GM23248 (cell line): ENCODE data around the gene LIN7A.

Experiments used
- EZH2 ChIP-seq: fragments of 200-600 bp; sonication (generic); IDR thresholded peaks from 2 replicates; pipeline ENCODE4 v1.6.1; 2018; ENCODE audit warnings: antibody characterized with exemption, mild to moderate bottlenecking; ENCODE audit not compliant: insufficient read depth, poor library complexity, severe bottlenecking
- EZH2phosphoT487 ChIP-seq: fragments of 200-600 bp; sonication (generic); IDR thresholded peaks from 2 replicates; pipeline ENCODE4 v1.6.1; 2018; ENCODE audit warnings: antibody characterized with exemption, moderate library complexity, mild to moderate bottlenecking, low read depth; ENCODE audit not compliant: insufficient read depth

- no peak for TF ChIP-seq EZH2
- TF ChIP-seq EZH2phosphoT487 = no peak
These were observed 191.8 kb downstream of the LIN7A start for GRCh38 chr12:80745851-80746505.
